22Rv1 (cell line): ENCODE data around the gene SCAMP4.

Source experiments
- H3K27ac ChIP-seq: fragments of 450-650 bp; 2 replicates; pipeline ENCODE4 v1.5.1; 2017
- ZFX ChIP-seq: fragments of 450-650 bp; IDR thresholded peaks from 2 replicates; pipeline ENCODE4 v1.6.1; 2017; ENCODE audit warnings: antibody characterized with exemption, borderline replicate concordance
- TF ChIP-seq, protein P1 (sequence below): fragments of 450-650 bp; IDR thresholded peaks from 2 replicates; pipeline ENCODE4 v1.5.1; 2017; ENCODE audit warnings: mild to moderate bottlenecking

SCAMP4 gene

DNA sequence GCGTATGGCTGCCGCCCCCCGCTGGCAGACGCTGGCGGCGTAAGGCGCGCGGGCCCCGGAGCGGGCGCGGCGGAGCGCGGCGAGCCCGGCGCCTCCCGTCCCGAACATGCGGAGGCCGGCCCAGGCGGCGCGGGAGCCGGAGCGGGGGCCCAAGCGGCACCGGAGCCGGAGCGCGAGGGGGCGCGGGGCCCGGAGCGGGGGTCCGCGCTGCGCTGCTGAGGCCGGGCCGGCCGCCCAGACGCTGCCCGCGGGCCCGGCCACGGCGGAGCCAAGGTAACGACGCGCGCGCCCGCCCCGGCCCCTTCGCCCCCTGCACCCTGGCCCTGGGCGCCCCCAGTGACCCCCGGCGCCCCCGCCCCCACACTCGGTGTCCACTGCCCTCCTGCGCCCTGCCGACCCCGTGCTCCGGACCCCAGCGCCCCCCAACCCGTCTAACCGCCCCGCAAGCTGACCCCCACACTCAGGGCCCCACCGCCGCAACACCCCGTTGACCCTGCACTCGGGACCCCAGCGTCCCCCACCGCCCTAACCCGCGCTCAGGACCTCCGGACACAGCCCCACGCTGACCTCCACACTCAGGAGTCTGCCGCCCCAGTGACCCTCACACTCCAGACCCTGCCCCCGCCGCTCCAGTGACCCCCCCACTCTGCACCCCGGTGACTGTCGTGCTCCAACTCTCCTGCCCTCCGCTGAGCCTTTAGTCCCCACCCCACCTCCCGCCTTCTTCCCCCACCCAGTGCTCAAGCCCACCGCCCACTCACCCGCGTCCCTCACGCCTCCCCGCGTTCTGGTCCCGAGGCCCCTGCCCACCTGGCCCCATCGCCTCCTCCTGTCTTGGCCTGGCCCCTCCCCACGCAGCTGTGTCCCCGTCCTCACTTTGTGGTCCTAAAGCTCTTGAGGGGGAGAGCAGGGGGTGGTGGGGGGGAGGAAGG lies 36.2 kb downstream of the SCAMP4 start, which contains the start of gene CSNK1G2:
Gene CSNK1G2, plus strand, starts transcription at position 27 of the 932 bp plus-strand sequence. CDS start 28,601 bp downstream, outside the sequence.
- peak within 1 kb of the TSS; percentile 89 for H3K27ac ChIP-seq
- TF ChIP-seq ZFX: no peak
- TF ChIP-seq, protein P1, sequence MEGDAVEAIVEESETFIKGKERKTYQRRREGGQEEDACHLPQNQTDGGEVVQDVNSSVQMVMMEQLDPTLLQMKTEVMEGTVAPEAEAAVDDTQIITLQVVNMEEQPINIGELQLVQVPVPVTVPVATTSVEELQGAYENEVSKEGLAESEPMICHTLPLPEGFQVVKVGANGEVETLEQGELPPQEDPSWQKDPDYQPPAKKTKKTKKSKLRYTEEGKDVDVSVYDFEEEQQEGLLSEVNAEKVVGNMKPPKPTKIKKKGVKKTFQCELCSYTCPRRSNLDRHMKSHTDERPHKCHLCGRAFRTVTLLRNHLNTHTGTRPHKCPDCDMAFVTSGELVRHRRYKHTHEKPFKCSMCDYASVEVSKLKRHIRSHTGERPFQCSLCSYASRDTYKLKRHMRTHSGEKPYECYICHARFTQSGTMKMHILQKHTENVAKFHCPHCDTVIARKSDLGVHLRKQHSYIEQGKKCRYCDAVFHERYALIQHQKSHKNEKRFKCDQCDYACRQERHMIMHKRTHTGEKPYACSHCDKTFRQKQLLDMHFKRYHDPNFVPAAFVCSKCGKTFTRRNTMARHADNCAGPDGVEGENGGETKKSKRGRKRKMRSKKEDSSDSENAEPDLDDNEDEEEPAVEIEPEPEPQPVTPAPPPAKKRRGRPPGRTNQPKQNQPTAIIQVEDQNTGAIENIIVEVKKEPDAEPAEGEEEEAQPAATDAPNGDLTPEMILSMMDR: peak; percentile 60

DNA sequence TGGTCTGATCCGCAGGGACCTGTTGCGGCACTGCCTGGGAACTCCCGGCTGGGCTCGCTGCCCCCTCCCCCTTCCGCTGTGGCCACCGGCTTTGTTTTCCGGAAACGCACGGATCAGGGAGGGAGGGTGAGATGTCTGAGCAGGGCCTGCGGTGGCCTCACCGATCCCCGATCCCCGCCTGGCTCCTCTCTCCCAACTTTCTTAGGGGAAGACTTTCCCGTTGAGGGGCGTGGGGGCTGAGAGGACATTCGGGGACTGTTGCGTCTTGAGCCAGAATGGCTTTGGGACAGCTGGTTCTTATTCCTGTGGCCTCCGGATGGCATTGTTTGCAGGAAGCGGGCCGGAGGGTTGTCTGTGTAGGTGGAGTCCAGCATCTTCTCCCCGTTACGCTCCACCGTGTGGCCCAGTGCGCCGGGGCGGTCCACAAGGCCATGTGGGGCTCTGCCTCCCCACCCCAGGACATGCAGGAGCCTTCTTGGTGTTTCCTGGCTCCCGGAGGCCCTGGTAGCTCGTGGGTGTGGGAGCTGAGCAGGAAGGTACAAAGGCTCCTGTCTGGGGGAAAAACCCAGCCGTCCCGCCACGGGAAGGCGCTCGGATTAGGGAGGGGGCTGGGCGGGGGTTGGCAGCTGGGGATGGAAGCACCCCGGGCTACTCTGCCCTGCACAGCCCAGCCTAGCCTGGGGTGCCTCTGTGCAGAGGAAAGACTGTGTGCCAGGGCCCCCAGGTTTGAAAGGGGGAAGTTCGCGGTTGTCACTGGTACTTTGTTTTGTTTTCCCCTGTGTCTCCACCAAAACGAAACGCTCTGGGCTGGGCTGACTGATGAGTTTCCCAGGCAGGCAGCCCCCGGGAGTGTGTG lies 37.1 kb downstream of the SCAMP4 start:
- TF ChIP-seq ZFX: no peak
- TF ChIP-seq, protein P1: no peak
- peak overlapping the region; percentile 89 for H3K27ac ChIP-seq

DNA sequence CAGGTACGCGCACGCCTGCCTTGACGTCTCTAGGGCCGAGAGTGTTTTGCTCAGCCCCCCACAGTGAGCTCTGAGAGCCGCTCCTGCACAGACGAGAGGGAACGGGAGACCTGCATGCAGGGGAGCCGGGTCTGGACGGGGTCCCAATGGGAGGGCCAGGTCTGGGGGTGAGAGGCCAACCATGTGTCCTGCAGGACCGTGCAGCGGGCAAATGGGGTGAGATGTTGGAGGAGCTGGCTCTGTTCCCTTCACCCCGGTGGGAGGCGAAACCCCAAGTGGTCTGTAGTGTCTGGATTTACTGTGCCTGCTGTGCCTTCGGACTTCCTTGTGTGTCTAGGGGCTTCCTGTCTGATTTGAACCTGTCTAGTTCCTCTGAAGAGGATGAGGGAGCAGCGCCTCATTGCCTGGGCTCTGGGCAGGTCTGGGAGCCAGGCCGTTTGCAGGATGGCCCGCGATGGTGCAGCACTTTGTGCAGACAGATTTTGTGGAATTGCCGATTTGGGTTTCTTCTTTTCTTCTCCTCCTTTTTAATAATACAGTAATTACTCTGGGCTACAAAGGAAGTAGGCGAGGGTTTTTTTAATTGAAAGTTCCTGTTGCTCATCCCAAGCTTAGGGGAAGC lies 37.8 kb downstream of the SCAMP4 start:
- TF ChIP-seq, protein P1: no peak
- no peak for TF ChIP-seq ZFX
- peak overlapping the region; percentile 89 for H3K27ac ChIP-seq

DNA sequence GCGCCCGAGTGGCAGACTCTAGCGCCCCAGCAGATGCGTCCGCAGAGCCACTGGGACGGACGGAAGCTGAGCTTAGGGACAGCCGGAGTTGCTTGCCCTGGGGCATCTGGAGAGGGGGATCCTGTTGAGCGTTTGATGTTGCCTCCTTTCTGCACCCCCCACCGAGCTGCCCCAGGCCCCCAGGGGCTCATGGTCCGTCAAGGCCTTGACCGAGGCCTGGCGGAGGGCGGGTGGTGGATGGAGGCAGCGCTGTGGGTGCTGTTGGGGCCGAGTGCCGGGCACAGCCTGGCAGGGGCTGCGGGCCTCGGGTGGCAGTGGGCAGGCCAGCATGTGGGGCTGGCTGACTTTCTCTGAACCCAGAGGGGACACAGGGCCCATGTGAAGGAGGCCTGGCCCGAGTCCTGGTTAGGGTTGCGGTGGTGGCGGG lies 38.5 kb downstream of the SCAMP4 start:
- TF ChIP-seq ZFX: no peak
- TF ChIP-seq, protein P1: no peak
- peak overlapping the region; percentile 89 for H3K27ac ChIP-seq

DNA sequence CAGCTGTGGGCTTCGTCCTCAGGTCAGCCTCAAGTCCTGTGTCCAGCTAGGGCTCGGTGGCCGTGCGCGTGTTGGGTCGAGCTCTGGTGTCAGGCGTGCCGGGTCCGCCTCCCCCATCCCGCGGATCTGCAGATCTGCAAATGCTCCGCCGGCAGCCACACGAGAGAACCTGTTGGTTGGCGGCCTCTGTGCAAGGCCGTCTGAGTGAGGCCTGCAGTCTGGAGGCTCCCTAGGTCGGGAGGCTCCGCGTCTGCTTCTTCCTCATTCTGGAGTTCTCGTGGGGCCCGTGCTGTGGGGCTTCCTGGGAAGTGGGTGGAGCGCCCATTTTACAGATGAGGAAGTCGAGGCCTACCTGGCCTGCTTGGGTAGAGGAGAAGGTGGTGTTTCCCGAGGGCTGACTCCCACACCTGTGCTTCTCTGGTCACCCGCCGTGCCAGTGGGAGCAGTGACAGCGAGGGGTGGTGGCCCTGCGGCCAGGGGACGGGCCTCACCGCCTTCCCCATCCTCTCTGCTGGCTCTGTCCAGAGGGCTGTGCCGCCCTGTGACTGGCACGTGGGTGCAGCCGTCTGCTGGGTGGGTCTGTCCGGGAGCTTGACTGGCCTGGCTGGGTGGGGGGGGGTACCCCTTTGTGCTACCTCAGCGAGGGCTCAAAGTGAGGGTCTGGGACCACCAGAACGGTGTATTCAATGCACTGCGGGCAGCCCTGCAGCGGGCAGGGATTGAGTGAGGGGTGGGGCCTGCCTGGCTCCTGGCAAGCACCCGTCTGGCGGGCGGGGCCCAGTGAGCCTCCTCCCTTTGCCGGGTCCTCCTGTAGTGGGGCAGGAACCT lies 39.1 kb downstream of the SCAMP4 start:
- no peak for TF ChIP-seq ZFX
- TF ChIP-seq, protein P1: no peak
- no peak overlapping the region for H3K27ac ChIP-seq

DNA sequence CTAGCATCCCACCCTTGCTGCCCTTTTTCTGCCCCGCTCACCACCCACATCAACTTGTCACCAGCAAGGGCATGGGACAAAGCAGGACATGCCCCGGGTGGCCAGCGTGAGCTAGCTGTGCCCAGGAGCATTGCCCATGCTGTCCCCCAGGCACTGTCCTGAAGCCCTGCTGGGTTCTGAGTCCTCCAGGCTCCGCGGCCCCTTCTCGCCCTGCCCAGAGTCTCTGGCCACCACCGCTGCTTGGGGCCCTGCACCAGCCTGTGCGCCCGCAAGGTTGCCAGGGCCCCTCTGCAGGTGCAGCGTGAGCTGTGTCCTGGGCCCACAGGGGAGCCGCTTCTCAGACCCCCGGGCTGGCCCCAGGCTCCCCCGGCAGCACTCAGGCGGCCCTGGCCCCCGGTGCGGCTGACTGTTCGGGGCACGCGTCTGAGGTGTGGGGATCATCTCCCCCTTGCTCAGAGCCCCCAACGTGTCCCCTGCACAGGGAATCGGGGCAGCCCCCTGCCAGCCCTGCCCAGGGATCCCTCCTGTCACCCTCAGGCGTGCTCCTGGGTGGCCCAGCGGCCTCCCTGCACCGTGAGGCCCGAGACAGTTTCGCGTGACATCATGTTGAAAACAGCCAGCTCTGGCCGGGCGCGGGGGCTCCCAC lies 39.8 kb downstream of the SCAMP4 start:
- H3K27ac ChIP-seq: no peak overlapping the region
- TF ChIP-seq ZFX: no peak
- TF ChIP-seq, protein P1: no peak
